Aorta (tissue), 4 donors: Measurements from ENCODE around the gene MAPK8IP3. TPM values are rescaled to one million over a fixed set of nuclear protein-coding genes. Genes with fewer than 3 reads are reported as not detected.

ENCODE experiments used
- microRNA-seq, 2 donors: library from miRNA; unstranded; fragments of <30 nt; microRNA quantifications; one replicate each; pipeline ENCODE4 v1.2.0, GENCODE V29; 2020
- polyA plus RNA-seq, 2 donors: library from polyadenylated mRNA; stranded (reverse); fragments of 200-250 nt; gene quantifications; one replicate each; pipeline ENCODE4 v1.2.3, GENCODE V29; 2013
- total RNA-seq, 2 donors: library from RNA; stranded (reverse); fragmentation: NEBNext Ultra II Directional; extraction: Animal tissue kit (Norgen Biotek cat#: 25700); gene quantifications; one replicate each; pipeline ENCODE4 v1.2.1, GENCODE V29; 2021
- donor health status: healthy with polysubstance abuse.
- donor health status: Bipolar disorder and iron deficiency.
- donor health status: DM: no; HTN: no; CAD: no.
- donor health status: DM: yes; HTN: yes; CAD: no.

Gene MAPK8IP3
- total and polyA plus RNA-seq, 4 donors, result 20.8 to 122 (median 84.2) TPM

Small RNA genes within 50 kb of the gene (microRNA-seq; reads per million reads assigned to microRNA genes)
- gene MIR3177, result 0 to 1.2 reads per million in 2 donors

Other genes with a start within 250 kb of the MAPK8IP3 start
- 10 to 100 TPM; 44.8 to 89.1 TPM for gene CLCN7, start 231.2 kb upstream of the MAPK8IP3 start, total RNA-seq
- 10 to 100 TPM; 14.5 to 90.9 TPM for gene CLCN7, start 231.2 kb upstream of the MAPK8IP3 start, polyA plus RNA-seq
- under 1 TPM; 0.26 to 0.33 TPM for gene PTX4, start 217.3 kb upstream of the MAPK8IP3 start, total RNA-seq
- not detected for gene PTX4, start 217.3 kb upstream of the MAPK8IP3 start, polyA plus RNA-seq
- gene TELO2, start 212.8 kb upstream of the MAPK8IP3 start, total RNA-seq, result 10 to 100 TPM; 25.6 to 28.2 TPM
- 10 to 100 TPM in 1 of 2 donors, 1 to 10 TPM in 1; 8.8 to 52.7 TPM for gene TELO2, start 212.8 kb upstream of the MAPK8IP3 start, polyA plus RNA-seq
- 10 to 100 TPM; 38.1 to 52.1 TPM for gene TMEM204, start 172.5 kb upstream of the MAPK8IP3 start, total RNA-seq
- 10 to 100 TPM; 34.7 to 74.5 TPM for gene TMEM204, start 172.5 kb upstream of the MAPK8IP3 start, polyA plus RNA-seq
- gene IFT140, start 94.1 kb upstream of the MAPK8IP3 start, total RNA-seq, result 10 to 100 TPM; 13.5 to 22.4 TPM
- gene IFT140, start 94.1 kb upstream of the MAPK8IP3 start, polyA plus RNA-seq, result 10 to 100 TPM in 1 of 2 donors, 1 to 10 TPM in 1; 4.6 to 15.2 TPM
- 10 to 100 TPM; 17.3 to 24.2 TPM for gene CRAMP1, start 93.8 kb upstream of the MAPK8IP3 start, total RNA-seq
- gene CRAMP1, start 93.8 kb upstream of the MAPK8IP3 start, polyA plus RNA-seq, result 10 to 100 TPM in 1 of 2 donors, 1 to 10 TPM in 1; 2.3 to 11.5 TPM
- gene JPT2, start 27.9 kb upstream of the MAPK8IP3 start, total RNA-seq, result 10 to 100 TPM; 28.3 to 30.8 TPM
- gene JPT2, start 27.9 kb upstream of the MAPK8IP3 start, polyA plus RNA-seq, result 10 to 100 TPM; 14.2 to 15.7 TPM
- gene NME3, start 65.3 kb downstream of the MAPK8IP3 start, total RNA-seq, result 10 to 100 TPM; 33.0 to 62.8 TPM
- 100 to 1,000 TPM in 1 of 2 donors, 10 to 100 TPM in 1; 61.0 to 379 TPM for gene NME3, start 65.3 kb downstream of the MAPK8IP3 start, polyA plus RNA-seq
- gene EME2, start 66.6 kb downstream of the MAPK8IP3 start, total RNA-seq, result 10 to 100 TPM; 15.8 to 23.7 TPM
- 10 to 100 TPM in 1 of 2 donors, 1 to 10 TPM in 1; 1.6 to 20.6 TPM for gene EME2, start 66.6 kb downstream of the MAPK8IP3 start, polyA plus RNA-seq
- gene MRPS34, start 66.9 kb downstream of the MAPK8IP3 start, total RNA-seq, result 10 to 100 TPM; 36.5 to 40.5 TPM
- gene MRPS34, start 66.9 kb downstream of the MAPK8IP3 start, polyA plus RNA-seq, result 10 to 100 TPM; 67.7 to 74.2 TPM
- gene SPSB3, start 76.4 kb downstream of the MAPK8IP3 start, total RNA-seq, result 10 to 100 TPM; 33.6 to 33.7 TPM
- 100 to 1,000 TPM in 1 of 2 donors, 10 to 100 TPM in 1; 25.8 to 322 TPM for gene SPSB3, start 76.4 kb downstream of the MAPK8IP3 start, polyA plus RNA-seq
- 10 to 100 TPM; 30.7 to 32.9 TPM for gene NUBP2, start 76.8 kb downstream of the MAPK8IP3 start, total RNA-seq
- gene NUBP2, start 76.8 kb downstream of the MAPK8IP3 start, polyA plus RNA-seq, result 10 to 100 TPM; 55.3 to 92.4 TPM
- not detected for gene IGFALS, start 87.5 kb downstream of the MAPK8IP3 start, total RNA-seq
- gene IGFALS, start 87.5 kb downstream of the MAPK8IP3 start, polyA plus RNA-seq, result under 1 TPM in 1 of 2 donors, not detected in 1; 0.84 TPM
- gene HAGH, start 120.6 kb downstream of the MAPK8IP3 start, total RNA-seq, result 10 to 100 TPM; 50.2 to 52.3 TPM
- 10 to 100 TPM; 58.9 to 79.0 TPM for gene HAGH, start 120.6 kb downstream of the MAPK8IP3 start, polyA plus RNA-seq
- gene FAHD1, start 121.0 kb downstream of the MAPK8IP3 start, total RNA-seq, result 10 to 100 TPM in 1 of 2 donors, 1 to 10 TPM in 1; 7.4 to 11.9 TPM
- gene FAHD1, start 121.0 kb downstream of the MAPK8IP3 start, polyA plus RNA-seq, result 10 to 100 TPM; 13.1 to 42.1 TPM
- gene MEIOB, start 166.0 kb downstream of the MAPK8IP3 start, total RNA-seq, result not detected
- not detected for gene MEIOB, start 166.0 kb downstream of the MAPK8IP3 start, polyA plus RNA-seq
- gene HS3ST6, start 212.2 kb downstream of the MAPK8IP3 start, total RNA-seq, result not detected
- 1 to 10 TPM in 1 of 2 donors, not detected in 1; 1.1 TPM for gene HS3ST6, start 212.2 kb downstream of the MAPK8IP3 start, polyA plus RNA-seq
- 10 to 100 TPM; 19.5 to 34.6 TPM for gene MSRB1, start 237.0 kb downstream of the MAPK8IP3 start, total RNA-seq
- gene MSRB1, start 237.0 kb downstream of the MAPK8IP3 start, polyA plus RNA-seq, result 10 to 100 TPM; 52.7 to 56.6 TPM
- not detected for gene RPL3L, start 248.5 kb downstream of the MAPK8IP3 start, total RNA-seq
- not detected for gene RPL3L, start 248.5 kb downstream of the MAPK8IP3 start, polyA plus RNA-seq